ENCODE measurements around the gene HMBS.
"Not testable (repeated sequence)": the region's sequence is repeated elsewhere in the genome, so short reads cannot be mapped to it uniquely, and the experiment has no call there.

Gene HMBS

GRCh38 chr11:119114351-119114750 is 29.7 kb downstream of the HMBS start:
- no peak for DNase-seq
- in situ Hi-C loops (cut with MboI; ENCODE audit: low pct_unique_long_range_greater_than_20kb, low sequenced_read_pairs): no loop called here

- in situ Hi-C loops (cut with MboI; ENCODE audit: low pct_unique_long_range_greater_than_20kb, low sequenced_read_pairs): no loop called here
- DNase-seq: no peak
Measured at GRCh38 chr11:119115484-119116234, 31.0 kb downstream of the HMBS start.

GRCh38 chr11:119116235-119116594 is 31.5 kb downstream of the HMBS start:
- in situ Hi-C loops (cut with MboI; ENCODE audit: low pct_unique_long_range_greater_than_20kb, low sequenced_read_pairs): no loop called here
- no peak for DNase-seq

- DNase-seq: no peak
- in situ Hi-C loops (cut with MboI; ENCODE audit: low pct_unique_long_range_greater_than_20kb, low sequenced_read_pairs): no loop called here
Measured at GRCh38 chr11:119116601-119117000, 31.9 kb downstream of the HMBS start.

GRCh38 chr11:119117004-119117706 is 32.5 kb downstream of the HMBS start:
- no peak for DNase-seq
- in situ Hi-C loops (cut with MboI; ENCODE audit: low pct_unique_long_range_greater_than_20kb, low sequenced_read_pairs): no loop called here

- no peak for DNase-seq
- in situ Hi-C loops (cut with MboI; ENCODE audit: low pct_unique_long_range_greater_than_20kb, low sequenced_read_pairs): no loop called here
Measured at GRCh38 chr11:119118227-119118626, 33.5 kb downstream of the HMBS start.

GRCh38 chr11:119118946-119119345 is 34.3 kb downstream of the HMBS start:
- no peak for DNase-seq
- in situ Hi-C loops (cut with MboI; ENCODE audit: low pct_unique_long_range_greater_than_20kb, low sequenced_read_pairs): no loop called here

GRCh38 chr11:119120639-119121007 is 35.9 kb downstream of the HMBS start:
- no peak for DNase-seq
- in situ Hi-C loops (cut with MboI; ENCODE audit: low pct_unique_long_range_greater_than_20kb, low sequenced_read_pairs): no loop called here

GRCh38 chr11:119121008-119121810 is 36.5 kb downstream of the HMBS start, which contains the start of gene HINFP:
Gene HINFP, plus strand, starts transcription at chr11:119121580. Its CDS starts 5,365 bp downstream, at chr11:119126945.
- in situ Hi-C loops (cut with MboI; ENCODE audit: low pct_unique_long_range_greater_than_20kb, low sequenced_read_pairs): no loop called here
- peak; percentile 99 for DNase-seq

- no peak for DNase-seq
- in situ Hi-C loops (cut with MboI; ENCODE audit: low pct_unique_long_range_greater_than_20kb, low sequenced_read_pairs): no loop called here
Measured at GRCh38 chr11:119121811-119122124, 37.1 kb downstream of the HMBS start.

GRCh38 chr11:119125821-119126220 is 41.1 kb downstream of the HMBS start:
- DNase-seq: no peak
- in situ Hi-C loops (cut with MboI; ENCODE audit: low pct_unique_long_range_greater_than_20kb, low sequenced_read_pairs): no loop called here

GRCh38 chr11:119126675-119127268 is 42.1 kb downstream of the HMBS start:
- in situ Hi-C loops (cut with MboI; ENCODE audit: low pct_unique_long_range_greater_than_20kb, low sequenced_read_pairs): no loop called here

GRCh38 chr11:119130662-119131061 is 46.0 kb downstream of the HMBS start:
- in situ Hi-C loops (cut with MboI; ENCODE audit: low pct_unique_long_range_greater_than_20kb, low sequenced_read_pairs): no loop called here
- no peak for DNase-seq

More at GRCh38 chr11:119126675-119127268, 42.1 kb downstream of the HMBS start:
- no peak for DNase-seq

- in situ Hi-C loops (cut with MboI; ENCODE audit: low pct_unique_long_range_greater_than_20kb, low sequenced_read_pairs): no loop called here
- no peak for DNase-seq
Measured at GRCh38 chr11:119134389-119134978, 49.8 kb downstream of the HMBS start.

- in situ Hi-C loops (cut with MboI; ENCODE audit: low pct_unique_long_range_greater_than_20kb, low sequenced_read_pairs); DNase-seq: not testable (repeated sequence)
Measured at GRCh38 chr11:119139276-119139675, 54.6 kb downstream of the HMBS start.
